Ovary (tissue), 9 donors: ENCODE results near the gene RRP36. TPM values are rescaled to one million over a fixed set of nuclear protein-coding genes. Genes with fewer than 3 reads are reported as not detected.

Source experiments
- DNase-seq, 5 donors: peaks; one replicate each; pipeline ENCODE4 v3.0.0-alpha.2; 2019 to 2020
- H3K27ac ChIP-seq, 2 donors: fragments of 200-600 bp; one replicate each; pipeline versions ENCODE4 v1.5.1 to v1.8.0; 2019 to 2022
- H3K27me3 ChIP-seq: fragments of 200-600 bp; one replicate; pipeline ENCODE4 v1.8.0; 2022
- H3K36me3 ChIP-seq: fragments of 200-600 bp; sonication (generic); one replicate; pipeline ENCODE4 v1.5.1; 2019
- H3K4me1 ChIP-seq: one replicate; pipeline ENCODE4 v1.8.1; 2013; ENCODE audit warnings: mild to moderate bottlenecking, moderate library complexity; ENCODE audit not compliant: insufficient read depth
- H3K4me3 ChIP-seq: fragments of 200-600 bp; sonication (generic); one replicate; pipeline ENCODE4 v1.5.1; 2017
- H3K9me3 ChIP-seq, 2 donors: fragments of 200-600 bp in 1 of 2; sonication (generic) in 1 of 2; one replicate each; pipeline versions ENCODE4 v1.5.1 to v1.8.1; 2013 to 2019; ENCODE audit warnings: mild to moderate bottlenecking in 1 of 2, moderate library complexity in 1 of 2
- EP300 ChIP-seq: sonication (generic); formaldehyde crosslinking; IDR thresholded peaks from one replicate; pipeline ENCODE4 v1.6.1; 2017; ENCODE audit warnings: antibody characterized with exemption
- POLR2A ChIP-seq: fragments of 450-650 bp; IDR thresholded peaks from one replicate; pipeline ENCODE4 v1.6.1; 2017; ENCODE audit warnings: antibody characterized with exemption, mild to moderate bottlenecking, moderate library complexity
- WGBS, 3 donors: extraction: QIAGEN DNeasy Blood & Tissue Kit in 1 of 3; methylation state at CpG; one replicate each; pipeline versions ENCODE4 v1.1.5 to v1.1.7; 2013 to 2017; 5-methylcytosine and 5-hydroxymethylcytosine counted together
- intact Hi-C, 4 donors: fragments of 100-400 bp; cut with DNase I; formaldehyde crosslinking; loops; one replicate each; pipeline versions ENCODE4 v1.11.0 to v1.15.1; 2022 to 2023
- polyA plus RNA-seq, 2 donors: library from polyadenylated mRNA; stranded (reverse); fragments of 200-250 nt in 1 of 2; fragments of 350-450 nt in 1 of 2; fragmentation: Illumina TruSeq in 1 of 2; extraction: RNeasy Lipid Tissue Mini Kit (QIAGEN cat#74804) in 1 of 2; gene quantifications; one replicate each; pipeline ENCODE4 v1.2.3, GENCODE V29; 2013 to 2014
- total RNA-seq, 7 donors: library from RNA; depleted of rRNA in 2 of 7; stranded (reverse); fragments of >200 nt in 2 of 7; fragmentation: NEBNext Ultra II Directional in 3 of 7; extraction: Animal tissue kit (Norgen Biotek cat#: 25700) in 3 of 7; gene quantifications; one replicate each; pipeline versions ENCODE4 v1.1.0 to v1.2.4, GENCODE V29; 2016 to 2023
- TF ChIP-seq, protein P1 (sequence below), 3 donors: fragments of 450-650 bp in 2 of 3; fragments of 200-600 bp in 1 of 3; IDR thresholded peaks; one replicate each; pipeline versions ENCODE4 v1.5.1 to v1.8.0; 2016 to 2022; ENCODE audit warnings: antibody characterized with exemption in 3 of 3, mild to moderate bottlenecking in 1 of 3
- donor health status: DM: no; HTN: no; CAD: no; lungs with moderate emphysema.
- donor health status: DM: no; HTN: no; CAD: no.
- donor health status: Bipolar disorder and iron deficiency.
- donor health status: DM: yes; HTN: yes; CAD: no.
- donor health status: DM: no; HTN: no; CAD: no.
- donor health status: DM: yes; HTN: yes; CAD: no.

RRP36 gene
- total and polyA plus RNA-seq, 9 donors = 23.6 to 58.7 (median 36.0) TPM

DNA sequence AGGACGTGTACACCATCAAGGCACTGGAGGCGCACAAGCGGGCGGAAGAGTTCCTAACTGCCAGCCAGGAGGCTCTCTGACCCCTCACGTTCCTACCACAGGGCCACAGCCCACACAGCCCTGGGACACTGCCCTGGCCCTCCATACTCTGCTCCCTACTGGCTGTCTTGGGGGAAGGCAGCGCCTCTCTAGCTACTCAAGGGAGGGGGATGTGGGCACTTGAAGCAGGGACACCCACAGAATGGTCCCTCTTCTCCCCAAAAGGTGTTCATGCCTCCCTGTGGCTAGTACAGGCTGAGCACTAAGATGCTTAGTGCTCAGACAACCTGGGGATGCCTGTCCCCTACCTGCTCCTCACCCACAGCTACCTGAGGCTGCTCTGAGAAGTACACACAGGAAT lies 10.2 kb upstream of the RRP36 start:
- Histone ChIP-seq H3K27ac (no peak overlapping the region), H3K4me3 (no peak overlapping the region), H3K36me3 (no peaks in the 10 kb centered on the region), H3K27me3 (no peaks in the 10 kb centered on the region), H3K4me1 (peaks cover 8% of the 10 kb centered on the region), H3K9me3 (no peaks in the 10 kb centered on the region)
- intact Hi-C loops = loop anchor here in 2 of 4 donors (10.0 kb wide), 1 partner anchor 106 kb away; no protein-coding TSS in a partner anchor
- WGBS, 3 donors = 66 to 74% (median 70%) methylated on average over 6 of the region's 6 CpGs
- no peak for DNase-seq
- TF ChIP-seq EP300 (no peak), POLR2A (no peak)
- TF ChIP-seq, protein P1, sequence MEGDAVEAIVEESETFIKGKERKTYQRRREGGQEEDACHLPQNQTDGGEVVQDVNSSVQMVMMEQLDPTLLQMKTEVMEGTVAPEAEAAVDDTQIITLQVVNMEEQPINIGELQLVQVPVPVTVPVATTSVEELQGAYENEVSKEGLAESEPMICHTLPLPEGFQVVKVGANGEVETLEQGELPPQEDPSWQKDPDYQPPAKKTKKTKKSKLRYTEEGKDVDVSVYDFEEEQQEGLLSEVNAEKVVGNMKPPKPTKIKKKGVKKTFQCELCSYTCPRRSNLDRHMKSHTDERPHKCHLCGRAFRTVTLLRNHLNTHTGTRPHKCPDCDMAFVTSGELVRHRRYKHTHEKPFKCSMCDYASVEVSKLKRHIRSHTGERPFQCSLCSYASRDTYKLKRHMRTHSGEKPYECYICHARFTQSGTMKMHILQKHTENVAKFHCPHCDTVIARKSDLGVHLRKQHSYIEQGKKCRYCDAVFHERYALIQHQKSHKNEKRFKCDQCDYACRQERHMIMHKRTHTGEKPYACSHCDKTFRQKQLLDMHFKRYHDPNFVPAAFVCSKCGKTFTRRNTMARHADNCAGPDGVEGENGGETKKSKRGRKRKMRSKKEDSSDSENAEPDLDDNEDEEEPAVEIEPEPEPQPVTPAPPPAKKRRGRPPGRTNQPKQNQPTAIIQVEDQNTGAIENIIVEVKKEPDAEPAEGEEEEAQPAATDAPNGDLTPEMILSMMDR (IDR thresholded peaks at IDR 0.05) = no peak

DNA sequence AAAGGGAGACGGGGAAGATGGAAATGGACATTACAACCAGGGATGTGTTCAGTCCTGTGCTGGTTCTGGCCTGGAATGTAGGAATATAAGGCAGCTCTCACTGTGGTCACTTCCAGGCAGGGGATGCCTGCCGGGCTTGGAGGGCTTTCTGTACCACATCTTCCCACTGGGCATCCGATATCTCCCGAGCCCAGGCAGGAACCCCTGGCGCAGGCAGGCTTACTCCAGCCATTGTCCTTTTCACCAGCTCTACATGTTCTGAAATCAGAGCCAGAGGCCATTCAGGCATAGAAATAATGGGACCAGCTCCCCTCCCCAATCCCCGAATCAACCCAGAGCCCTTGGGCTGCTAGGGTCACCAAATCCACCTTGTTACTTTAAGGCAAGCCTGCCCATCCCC lies 9.1 kb upstream of the RRP36 start:
- 68 to 77% (median 76%) methylated on average over 6 of the region's 6 CpGs for WGBS, 3 donors
- Histone ChIP-seq H3K4me1 (peaks cover 12% of the 10 kb centered on the region), H3K9me3 (no peaks in the 10 kb centered on the region), H3K36me3 (no peaks in the 10 kb centered on the region), H3K27ac (no peak overlapping the region), H3K27me3 (no peaks in the 10 kb centered on the region), H3K4me3 (no peak overlapping the region)
- no peak for DNase-seq
- TF ChIP-seq POLR2A (no peak), EP300 (no peak)
- TF ChIP-seq, protein P1 (IDR thresholded peaks at IDR 0.05) = no peak
- intact Hi-C loops = loop anchor here in 2 of 4 donors (10.0 kb wide), 1 partner anchor 108 kb away; no protein-coding TSS in a partner anchor

DNA sequence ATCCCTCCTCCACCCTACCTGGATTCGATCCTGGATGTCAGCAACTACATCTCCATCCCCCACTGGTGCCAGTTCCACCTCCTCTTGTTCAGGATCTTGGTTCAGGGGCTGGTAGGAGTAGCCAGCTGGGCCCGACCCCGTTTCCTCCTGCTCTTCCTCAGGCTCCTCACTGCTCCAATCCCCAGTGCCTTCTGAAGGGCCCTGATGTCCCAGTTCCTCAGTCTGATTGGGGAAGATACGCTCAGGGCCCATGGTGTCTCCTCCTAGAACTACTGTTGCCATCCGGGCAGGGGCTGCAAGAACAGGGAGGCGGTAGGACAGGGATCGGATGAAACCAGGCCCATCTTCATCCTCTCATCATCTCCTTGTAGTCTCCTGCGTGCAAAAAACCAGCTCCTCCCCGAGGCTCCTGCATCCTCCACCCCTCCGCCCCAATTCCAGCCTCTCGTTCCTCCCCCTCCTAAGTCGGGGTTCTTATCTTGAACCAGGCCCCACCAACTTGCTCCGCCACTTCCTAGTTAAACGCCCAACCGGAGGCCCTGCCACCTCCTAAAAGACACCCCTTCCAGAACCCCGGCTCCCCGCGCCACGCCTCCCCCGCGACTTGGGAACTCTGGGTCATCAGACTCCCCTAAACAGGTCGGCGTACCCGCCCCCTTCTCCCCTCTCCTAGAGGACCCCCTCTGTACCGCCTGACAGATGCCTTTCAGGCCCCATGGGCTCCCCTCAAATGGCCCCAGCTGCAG lies 8.2 kb upstream of the RRP36 start:
- intact Hi-C loops = loop anchor here in 2 of 4 donors (10.0 kb wide), 1 partner anchor 108 kb away; no protein-coding TSS in a partner anchor
- TF ChIP-seq POLR2A (no peak), EP300 (no peak)
- TF ChIP-seq, protein P1 (IDR thresholded peaks at IDR 0.05) = no peak
- Histone ChIP-seq H3K36me3 (no peaks in the 10 kb centered on the region), H3K9me3 (no peaks in the 10 kb centered on the region), H3K4me1 (peaks cover 12% of the 10 kb centered on the region), H3K4me3 (peak overlapping the region; percentile 73), H3K27ac (peak overlapping the region; percentile 11 to 65), H3K27me3 (no peaks in the 10 kb centered on the region)
- DNase-seq = no peak
- 1 to 3% (median 2%) methylated on average over 25 of the region's 25 CpGs for WGBS, 3 donors

DNA sequence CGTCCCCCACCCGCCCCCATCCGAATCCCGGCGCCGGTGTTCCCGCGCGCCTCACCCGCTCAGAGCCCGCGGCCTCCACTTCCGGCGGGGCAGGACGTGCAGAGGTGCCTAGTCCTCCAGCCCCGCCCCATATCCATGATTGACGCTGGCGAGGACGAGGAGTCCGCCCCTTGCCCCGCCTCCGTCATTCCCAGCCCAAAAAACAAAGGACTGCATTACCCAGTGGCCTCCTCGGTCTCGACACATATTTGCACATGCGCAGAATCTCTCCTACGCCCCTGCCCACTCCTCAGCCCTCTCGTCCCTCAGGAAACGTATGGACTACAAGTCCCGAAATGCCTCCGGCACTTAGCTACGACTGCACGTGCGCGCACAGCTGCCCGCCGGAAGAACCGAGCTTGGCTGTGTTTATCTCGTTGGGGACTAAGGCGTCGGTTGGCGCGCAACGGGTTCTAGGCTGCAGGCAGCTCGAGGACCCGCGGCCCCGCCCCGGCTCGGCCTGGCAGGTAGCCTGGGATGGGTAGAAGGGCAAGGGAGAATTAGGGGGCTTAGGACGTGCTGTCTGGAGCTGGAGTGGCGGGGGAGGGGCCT lies 7.5 kb upstream of the RRP36 start, which contains the start of the genes KLHDC3 and MEA1:
KLHDC3 (plus strand) TSS at position 407 of the 591 bp plus-strand sequence. CDS start 2,944 bp downstream, outside the sequence.
MEA1 (minus strand) TSS at position 104 of the 591 bp plus-strand sequence. CDS start 133 bp downstream, outside the sequence.
- WGBS, 3 donors = 0 to 1% (median 0%) methylated on average over 37 to 51 of the region's 51 CpGs
- intact Hi-C loops = loop anchor here in 2 of 4 donors (10.0 kb wide), 1 partner anchor 109 kb away; no protein-coding TSS in a partner anchor

More for the DNA sequence above, 7.5 kb upstream of the RRP36 start, which contains the start of the genes KLHDC3 and MEA1:
- peak within 1 kb of the TSS; percentile 11 to 65 for H3K27ac ChIP-seq
- H3K4me3 ChIP-seq = peak within 1 kb of the TSS; percentile 73
- no peaks in the 10 kb centered on the region for H3K36me3 ChIP-seq
- peak; percentile 99 to 100 (median 99) for DNase-seq
- H3K4me1 ChIP-seq = peaks cover 12% of the 10 kb centered on the region
- no peaks in the 10 kb centered on the region for H3K9me3 ChIP-seq
- TF ChIP-seq POLR2A = peak; percentile 29
- TF ChIP-seq, protein P1 (IDR thresholded peaks at IDR 0.05) = no peak
- no peaks in the 10 kb centered on the region for H3K27me3 ChIP-seq
